Inferior parietal cortex (tissue), 1 donor: Measurements from ENCODE around the gene TMEM100.
A peak's percentile ranks its signal among the peaks of the same experiment; 100 is the strongest.

Experiments
- DNase-seq: peaks from one replicate; pipeline ENCODE4 v3.0.0-alpha.2; 2016; ENCODE audit errors: extremely low spot score

TMEM100 gene, protein sequence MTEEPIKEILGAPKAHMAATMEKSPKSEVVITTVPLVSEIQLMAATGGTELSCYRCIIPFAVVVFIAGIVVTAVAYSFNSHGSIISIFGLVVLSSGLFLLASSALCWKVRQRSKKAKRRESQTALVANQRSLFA

DNA sequence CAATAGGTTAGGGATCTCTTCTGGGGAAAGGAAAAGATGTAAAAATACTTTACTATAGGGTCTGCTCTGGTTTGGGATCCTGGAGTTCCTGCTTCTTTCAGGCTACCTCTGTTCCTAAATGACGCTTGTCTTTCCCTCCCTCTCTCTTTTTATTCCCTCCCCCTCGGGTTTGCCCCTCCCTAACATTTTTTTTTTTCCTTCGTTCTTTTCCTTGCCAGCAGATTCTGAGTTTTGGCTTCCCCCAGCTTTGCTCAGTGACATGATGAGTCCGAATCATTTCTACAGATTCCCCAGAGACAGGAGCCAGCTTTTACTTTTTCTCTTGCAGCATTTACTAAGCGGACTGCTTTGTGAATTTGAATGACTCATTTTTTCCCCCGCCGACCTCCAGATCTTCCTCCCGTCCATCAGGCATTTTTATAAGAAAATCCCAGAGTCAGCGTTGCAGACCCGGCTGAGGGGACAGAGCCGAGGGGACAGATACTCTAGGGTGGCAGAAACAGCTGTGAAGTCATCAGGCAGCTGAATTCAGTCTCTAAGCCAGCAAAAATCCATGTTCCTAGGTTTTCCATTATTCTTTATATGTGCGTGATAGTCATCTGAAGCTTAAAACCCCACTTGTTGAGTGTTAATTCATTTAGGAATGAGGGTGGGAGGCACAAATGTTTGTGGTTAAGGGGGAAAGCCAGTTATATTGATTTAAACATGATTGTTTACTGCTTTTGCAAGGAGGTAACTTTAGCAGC is at the start of gene TMEM100:
TSS of gene TMEM100 (minus strand) at position 123 of the 746 bp plus-strand sequence. CDS start 1,794 bp downstream, outside the sequence.
- DNase-seq, result no peak

DNA sequence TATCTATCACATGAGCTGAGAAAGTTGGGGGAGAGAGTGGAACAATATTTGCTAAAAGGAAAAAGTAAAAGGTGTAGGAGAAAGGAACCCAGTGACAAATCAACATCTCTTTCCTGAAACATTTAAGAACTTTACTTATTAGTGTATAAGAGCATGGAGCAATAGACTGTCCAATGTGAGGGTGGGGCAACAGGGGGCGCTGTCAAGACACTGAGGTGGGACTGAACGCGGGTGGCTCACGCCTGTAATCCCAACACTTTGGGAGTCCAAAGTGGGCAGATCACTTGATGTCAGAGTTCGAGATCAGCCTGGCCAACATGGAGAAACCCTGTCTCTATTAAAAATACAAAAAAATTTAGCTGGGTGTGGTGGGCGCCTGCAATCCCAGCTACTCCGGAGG is 49.4 kb upstream of the TMEM100 start:
- DNase-seq, result no peak

DNA sequence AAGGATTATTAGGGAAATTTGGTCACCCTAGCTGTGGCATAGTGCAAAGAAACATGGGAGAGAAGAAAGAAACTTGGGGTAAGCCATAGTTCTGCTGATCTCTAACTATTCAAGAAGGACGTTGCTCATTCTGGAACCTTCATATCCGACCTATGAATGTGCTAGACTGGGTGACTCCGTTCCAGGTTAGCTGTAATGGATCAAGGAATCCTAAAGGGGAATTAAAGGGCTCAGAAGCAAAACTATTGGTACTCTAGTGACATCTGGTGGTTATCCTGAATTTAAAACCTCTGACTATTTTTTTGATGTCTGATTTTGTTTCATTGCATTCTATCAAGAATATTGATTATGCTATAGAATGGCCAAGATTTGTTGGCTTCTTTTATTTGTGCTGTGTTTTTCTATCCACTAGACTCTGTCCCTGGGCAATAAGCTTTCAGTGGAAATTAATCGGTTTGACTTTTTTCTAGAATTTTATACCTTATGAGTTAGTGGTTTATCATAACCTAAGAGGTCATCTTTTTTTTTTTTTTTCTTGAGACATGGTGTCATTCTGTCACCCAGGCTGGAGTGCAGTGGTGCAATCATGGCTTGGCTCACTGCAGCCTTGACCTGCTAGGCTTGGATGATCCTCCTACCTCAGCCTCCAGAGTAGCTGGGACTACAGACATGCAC is 47.7 kb upstream of the TMEM100 start:
- DNase-seq, result peak; percentile 75

DNA sequence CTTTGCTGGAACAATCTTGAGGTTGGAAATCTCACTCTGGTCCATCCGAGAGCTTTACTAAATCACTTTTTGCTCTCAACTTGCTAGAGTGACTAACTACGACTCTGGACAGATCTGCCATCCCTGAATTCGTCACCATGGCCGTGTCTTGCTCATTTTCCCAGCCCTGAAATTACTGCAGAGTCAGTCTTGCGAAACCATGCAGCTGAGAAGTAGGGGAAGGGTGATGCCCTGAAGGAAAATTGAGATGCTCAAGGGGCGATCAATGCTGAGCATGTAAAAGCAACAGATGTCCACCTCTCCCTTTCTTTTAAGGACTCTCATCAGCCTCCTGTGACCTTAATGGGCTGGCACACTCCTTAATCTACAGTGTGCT is 46.9 kb upstream of the TMEM100 start:
- no peak for DNase-seq

DNA sequence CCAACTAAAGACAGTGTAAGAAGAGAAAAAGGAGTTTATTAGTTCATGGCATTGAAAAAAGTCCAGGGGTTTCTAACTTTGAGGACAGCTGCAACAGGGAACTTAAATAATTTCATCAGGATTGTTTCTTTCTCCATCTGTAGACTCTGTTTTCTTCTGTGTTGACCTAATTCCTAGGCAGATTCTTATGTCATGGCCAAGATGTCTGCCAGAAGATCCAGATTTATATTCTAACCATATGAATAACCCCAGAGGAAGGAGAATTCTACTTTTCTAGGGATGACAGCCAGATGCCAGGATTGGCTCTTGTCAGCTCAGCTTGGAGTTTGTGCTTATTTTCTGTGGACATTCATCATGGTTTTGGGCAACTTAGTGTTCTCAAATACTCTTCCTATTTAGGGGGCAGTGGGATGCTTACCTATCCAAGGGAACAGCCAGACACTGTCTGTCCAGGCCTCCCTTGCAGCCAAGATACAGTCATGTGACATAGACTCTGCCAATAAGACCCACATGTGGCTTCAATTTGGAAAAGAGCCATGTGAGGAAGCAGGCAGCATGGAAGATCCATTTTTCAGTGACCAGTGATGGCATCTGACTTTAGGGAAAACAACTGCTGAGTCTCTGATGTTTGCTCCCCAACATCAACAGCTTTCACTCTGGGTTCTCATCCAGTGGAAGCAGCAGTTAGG is 46.4 kb upstream of the TMEM100 start:
- DNase-seq, result no peak

DNA sequence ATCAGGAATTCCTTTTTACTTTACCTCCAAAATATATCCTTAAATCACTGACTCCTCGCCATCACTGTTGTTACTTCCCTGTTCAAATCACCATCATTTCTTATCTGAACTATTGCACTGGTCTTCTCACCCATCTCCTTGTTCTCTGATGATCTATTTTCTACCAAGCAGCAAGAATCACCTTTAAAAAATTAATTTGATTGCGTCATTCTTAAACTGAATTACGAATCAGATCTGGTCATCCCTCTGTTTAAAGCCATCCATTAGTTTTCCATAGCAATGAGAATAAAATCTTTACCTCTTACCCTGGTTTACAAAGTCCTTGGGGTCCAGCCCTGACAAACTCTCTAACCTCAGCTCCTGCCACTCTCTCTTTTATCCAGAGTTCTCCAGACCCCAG is 42.8 kb upstream of the TMEM100 start:
- no peak for DNase-seq

DNA sequence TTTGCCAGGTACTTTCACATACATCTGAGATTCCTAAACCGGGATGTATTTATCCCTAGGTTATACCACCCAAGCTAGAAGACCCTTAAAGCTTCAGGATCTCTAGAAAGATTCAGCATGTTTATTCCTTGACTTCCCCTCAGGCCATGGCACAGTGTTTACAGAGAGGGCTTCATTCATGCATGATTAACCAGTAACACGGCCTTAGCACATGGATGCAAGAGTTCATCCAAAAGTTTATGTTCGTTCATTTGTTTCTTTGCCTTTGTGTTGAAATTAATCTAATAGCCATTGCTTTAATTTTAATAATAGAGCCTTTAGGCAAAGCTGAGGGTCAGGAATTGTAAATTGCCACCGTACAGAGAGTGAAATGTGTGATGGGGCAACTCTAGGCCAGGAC is 41.9 kb upstream of the TMEM100 start:
- DNase-seq, result no peak

DNA sequence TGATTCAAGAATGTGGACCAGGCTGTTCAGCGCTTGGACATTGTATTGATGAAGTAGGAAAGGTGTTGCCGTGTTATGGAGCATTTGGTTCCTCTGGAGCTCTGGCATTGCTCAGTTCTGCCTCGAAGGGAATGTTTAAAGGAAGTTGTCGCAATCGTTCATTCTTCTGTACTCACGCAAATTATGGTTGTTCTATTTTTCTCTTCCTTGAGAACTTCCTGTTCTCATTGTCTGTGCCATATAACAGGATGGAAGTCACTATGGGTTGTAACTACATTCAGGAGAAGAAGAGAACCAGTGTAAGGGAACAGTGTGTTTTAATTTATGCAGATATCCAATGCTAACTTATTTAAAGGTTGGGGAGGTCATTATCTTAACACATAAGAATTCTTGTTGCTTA is 41.2 kb upstream of the TMEM100 start:
- DNase-seq, result no peak

DNA sequence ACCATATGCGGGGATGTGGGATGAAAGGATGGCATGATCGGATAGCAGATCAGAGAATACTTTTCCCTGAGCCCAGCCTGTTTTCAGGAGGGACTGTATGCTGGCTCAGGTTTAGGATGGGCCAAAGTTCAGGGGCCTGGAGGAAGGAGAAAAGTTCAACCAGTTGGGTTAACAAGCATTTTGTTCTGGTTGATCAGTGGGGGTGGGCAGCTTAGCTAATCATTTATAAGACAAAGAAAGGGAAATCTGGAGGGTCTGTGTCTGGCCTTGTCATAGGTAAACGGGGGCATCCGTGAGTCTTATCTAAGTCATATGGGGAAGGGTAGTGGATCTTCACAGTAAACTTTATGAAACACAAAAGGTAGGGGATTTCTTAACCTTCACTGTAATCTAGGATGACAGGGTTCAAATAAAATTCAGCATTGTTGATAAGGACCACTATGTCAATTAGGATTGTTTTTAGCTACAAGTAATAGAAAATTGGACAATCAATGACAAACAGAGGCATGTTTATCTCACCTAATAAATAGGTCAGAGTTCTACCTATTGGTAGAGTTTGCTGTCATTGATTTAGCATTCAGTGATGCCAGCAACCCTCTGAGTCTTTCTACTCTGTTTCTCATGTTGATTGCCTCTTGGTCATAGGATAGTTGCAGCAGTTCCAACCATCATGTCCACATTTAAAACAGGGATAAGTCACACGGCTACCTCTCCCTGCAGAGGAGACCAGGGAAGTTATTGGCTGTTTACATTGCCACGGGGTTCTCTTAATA is 39.6 kb upstream of the TMEM100 start:
- no peak for DNase-seq

DNA sequence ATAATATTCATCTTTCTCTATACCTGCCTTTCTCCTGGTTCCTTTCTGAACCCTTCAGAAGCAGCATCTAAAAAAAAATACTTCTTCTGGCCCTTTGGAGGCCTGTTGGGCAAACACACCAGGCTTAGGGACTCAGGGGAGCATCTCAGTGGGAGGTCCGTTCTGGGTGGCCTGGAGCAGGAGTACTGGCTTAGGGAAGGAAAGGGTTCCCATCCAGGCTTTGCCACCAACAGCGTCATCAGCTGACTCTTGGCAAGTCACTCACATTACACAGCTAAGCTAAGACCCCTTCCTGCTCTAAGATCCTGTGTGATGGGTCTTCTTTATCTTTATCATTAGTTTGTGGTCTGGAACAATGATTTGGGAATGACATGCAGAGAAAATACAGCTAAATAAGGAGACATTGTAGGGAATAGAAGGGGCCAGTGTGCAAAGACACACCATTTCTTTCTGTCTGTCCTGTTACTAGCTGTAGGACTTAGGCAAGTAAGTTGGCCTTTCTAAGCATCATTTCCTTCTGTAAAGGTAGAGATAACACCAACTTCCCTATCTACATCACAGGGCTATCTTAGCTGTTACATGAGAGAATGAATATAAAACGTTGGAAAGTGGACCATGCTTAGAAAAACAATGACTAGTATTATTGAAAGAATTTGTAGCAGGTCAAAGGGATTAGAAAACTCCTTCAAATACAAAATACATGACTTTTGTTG is 38.1 kb upstream of the TMEM100 start:
- no peak for DNase-seq

DNA sequence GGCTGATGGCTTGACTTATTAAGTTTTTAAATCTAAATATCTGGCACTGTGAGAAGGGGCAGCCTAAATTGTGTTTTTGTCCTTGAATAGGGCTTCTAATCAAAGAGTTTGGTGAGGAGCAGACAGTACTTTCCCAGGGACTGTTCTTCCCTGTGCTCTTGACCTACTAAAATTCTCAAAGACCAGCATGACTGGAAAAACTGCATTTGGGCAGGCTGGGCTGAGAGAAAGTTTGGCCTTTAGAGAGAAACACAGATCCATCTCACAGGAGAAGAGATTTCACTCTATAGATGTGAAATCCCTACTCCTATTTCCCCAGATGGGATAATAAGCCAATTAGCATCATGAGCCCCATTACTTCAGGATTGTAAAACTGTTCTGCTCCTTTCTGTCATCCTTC is 35.5 kb upstream of the TMEM100 start:
- no peak for DNase-seq

DNA sequence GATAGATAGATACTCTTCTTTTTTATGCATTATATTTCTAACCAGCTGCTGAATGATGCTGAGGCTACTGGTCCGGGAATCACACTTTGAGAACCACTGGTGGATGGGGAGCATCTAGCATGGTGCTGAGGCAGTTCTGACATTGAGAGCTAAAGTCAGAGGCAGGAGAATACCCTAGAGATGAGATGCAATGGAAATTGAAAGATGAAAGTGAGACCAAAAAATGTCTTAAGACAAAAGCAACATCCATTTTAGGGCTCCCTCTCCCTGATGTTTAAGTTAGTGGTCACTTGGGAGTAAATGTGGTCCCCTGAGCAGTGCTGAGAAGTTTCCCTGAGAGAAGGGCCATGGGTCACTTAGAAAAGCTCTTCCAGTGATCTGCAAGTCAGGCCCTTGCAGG is 35.0 kb upstream of the TMEM100 start:
- no peak for DNase-seq

DNA sequence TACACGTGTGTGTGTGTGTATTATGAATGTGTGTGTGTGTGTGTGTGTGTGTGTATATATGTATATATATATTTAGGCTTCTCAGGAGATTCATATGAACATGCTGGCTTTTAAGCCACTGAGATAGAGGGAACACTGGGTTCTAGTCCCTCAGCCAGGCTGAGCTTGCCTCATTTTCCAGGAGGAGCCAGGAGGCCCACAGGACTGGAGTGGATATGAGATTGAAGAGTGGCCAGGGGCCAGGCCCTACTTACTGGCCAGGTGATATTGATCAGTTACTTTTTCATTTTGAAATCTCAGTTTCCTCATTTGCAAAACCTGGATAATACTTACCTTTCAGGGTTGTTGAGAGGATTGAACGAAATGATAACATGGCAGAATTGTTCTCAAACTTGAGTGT is 34.0 kb upstream of the TMEM100 start:
- DNase-seq, result no peak

DNA sequence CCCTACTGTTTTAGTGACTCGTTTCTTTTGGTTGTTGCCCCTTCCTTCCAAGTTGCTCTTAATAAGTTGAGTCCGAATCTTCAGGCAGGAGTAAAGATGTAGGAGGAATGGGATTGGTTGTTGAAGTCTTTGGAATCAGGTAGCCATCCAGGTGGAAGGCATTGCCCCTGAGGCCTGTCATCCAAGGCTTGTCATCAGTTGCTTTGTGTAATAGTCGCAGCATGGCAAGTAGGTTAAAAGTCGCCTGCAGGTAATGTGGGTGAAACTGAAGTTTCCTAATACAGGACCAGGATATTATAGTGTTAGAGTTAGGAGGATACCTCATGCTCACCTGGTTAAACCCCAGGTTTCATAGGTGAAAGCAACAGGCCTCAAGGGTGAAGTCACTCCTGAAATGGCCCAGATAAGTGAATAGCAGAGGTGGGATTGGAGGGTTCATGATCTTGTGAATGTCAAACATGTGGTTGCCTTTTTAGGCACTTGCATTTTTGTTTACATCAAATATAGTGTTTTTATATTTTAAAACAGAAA is 29.1 kb upstream of the TMEM100 start:
- no peak for DNase-seq

DNA sequence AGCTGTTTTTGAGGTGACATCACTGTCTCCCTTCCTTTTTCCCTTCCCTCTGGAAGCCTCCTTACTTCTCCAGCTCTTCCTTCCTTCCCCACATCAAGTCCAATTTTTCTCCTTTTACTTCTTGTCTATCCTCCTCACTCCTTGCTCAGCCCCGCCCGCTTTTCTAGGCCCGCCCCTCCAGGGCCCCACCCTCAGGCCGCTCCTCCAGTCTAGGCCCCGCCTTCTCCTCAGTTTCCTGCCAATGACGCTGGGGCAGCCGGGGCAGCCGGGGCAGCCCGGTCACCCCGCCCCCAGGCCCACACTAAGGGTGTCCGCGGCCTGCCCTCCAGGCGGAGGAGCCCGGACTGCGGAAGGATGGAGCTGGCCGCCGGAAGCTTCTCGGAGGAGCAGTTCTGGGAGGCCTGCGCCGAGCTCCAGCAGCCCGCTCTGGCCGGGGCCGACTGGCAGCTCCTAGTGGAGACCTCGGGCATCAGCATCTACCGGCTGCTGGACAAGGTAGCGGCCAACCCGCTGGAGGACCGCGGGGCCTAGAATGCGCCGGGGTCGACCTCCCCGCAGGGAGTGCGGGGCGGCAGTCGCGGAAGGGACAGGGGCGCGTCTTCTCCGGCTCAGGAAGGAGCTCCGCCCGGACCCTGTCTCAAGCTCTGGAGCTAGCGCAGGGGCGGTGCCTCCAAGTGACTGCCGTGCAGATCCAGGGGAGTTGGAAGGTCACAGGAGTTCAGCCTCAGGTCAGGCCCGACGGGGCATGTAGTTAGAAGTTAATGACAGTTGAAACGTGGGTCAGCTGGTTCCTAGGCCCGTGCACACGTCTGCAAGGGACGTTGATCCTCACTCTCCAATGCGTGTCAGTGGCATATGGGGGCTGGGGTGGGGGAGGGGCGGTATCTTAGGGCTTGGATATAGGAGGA is 28.3 kb upstream of the TMEM100 start, which contains the start of gene PCTP:
TSS of gene PCTP (plus strand) at position 302 of the 908 bp plus-strand sequence. CDS start at position 355, 53 bp downstream.
- peak; percentile 76 for DNase-seq

DNA sequence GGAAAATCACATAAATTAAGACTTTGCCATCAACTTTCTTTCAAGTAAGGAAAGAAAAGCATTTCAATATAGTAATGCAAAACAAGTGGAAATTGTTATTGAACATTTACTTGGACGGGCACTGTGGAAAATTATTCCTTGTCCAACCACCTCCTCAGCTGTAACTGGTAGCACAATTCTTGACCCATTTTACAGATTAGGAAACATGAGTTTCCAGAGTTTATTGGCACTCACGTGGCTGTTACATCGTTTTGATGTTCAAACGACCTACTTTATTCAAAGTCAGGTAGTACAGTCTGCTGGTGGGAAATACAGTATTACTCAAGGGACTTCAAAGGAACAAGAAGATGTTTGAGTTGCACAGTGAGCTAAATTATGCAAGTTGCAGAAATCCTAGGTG is 27.3 kb upstream of the TMEM100 start:
- DNase-seq, result no peak

DNA sequence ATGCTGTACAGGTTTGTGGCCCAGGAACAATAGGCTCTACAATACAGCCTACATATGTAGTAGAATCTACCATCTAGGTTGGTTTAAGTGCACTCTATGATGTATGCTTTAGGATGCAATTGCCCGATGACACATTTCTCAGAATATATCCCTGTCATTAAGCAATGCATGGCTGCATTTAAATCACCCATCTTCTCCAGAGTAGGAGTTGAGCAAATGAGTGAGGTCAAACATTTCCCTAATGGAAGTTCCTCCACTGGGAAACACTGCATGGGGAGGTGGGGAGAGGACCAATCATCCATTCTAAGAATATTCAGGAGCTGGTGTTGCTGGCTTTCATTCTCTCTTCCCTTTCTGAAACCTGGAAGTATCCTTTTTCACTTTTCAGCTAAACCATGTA is 26.2 kb upstream of the TMEM100 start:
- no peak for DNase-seq

DNA sequence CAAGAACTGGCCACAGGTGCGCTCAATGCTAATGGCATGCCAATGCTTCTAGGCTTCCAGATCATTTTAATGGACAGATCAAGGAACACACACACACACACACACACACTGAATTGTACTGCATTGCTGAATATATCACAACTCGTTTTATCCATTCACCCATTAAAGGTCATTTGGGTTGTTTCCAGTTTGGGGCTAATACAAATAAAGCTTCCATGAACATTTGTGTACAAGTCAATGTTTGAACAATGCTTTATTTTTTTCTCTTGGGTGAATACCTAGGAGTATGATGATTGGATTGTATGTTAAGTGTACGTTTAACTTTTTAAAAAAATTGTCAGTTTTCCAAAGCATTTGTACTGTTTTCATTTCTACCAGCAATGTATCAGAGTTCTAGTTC is 24.5 kb upstream of the TMEM100 start:
- no peak for DNase-seq

DNA sequence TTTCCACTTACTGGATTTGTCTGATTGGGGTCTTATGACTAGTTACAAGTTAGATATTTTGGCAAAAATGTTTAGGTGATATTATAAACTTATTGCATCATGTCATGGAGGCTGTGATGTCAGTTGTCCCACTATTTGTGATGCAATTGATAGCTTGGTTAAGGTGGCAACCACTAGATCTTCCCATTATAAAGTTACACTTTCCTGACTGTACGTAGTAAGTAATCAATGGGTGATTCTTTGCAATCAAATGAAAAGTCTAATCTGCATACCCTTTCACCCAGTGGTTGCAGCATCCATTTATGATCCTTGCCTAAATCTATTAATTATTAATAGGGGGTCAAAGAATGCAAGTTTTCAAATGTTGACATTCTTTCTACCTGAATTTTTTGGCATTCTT is 23.8 kb upstream of the TMEM100 start:
- no peak for DNase-seq

DNA sequence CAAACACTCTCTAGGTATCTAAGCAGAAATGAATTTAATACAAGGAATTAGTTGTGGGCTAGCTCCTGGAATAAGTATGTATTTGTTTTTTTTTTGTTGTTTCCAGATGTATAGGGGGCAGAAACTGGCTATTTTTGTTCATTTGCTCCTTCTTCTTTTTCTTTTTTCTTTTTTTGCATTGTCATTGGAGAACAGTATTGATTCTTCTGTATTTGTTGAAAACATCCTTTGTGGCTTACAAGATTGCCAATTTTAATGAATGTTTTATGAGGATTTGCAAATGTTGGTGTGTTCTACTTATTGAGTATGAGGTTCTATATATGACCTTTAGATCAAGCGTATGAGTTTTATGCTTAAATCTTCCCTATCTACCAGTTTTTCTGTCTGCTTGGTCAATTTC is 22.6 kb upstream of the TMEM100 start:
- DNase-seq, result no peak
